Heart left ventricle (tissue), 16 donors: Measurements from ENCODE around the gene CCNL2. TPM values are rescaled to one million over a fixed set of nuclear protein-coding genes. Genes with fewer than 3 reads are reported as not detected.
A peak's percentile ranks its signal among the peaks of the same experiment; 100 is the strongest.

Source experiments
- ATAC-seq, 4 donors: fragments of 200-7000 bp; cut with Tn5 transposase; one replicate each; pipeline ENCODE4 v1.9.1; 2020 to 2022; ENCODE audit warnings: moderate library complexity in 4 of 4, mild to moderate bottlenecking in 3 of 4, moderate number of reproducible peaks in 1 of 4
- DNase-seq, 5 donors: peaks; one replicate each; pipeline ENCODE4 v3.0.0-alpha.2; 2020
- H3K27ac ChIP-seq, 12 donors: fragments of 200-600 bp; sonication (generic) in 4 of 12; one replicate each; pipeline versions ENCODE4 v1.5.0 to v1.8.0; 2016 to 2022; ENCODE audit warnings: mild to moderate bottlenecking in 2 of 12
- H3K27me3 ChIP-seq, 9 donors: fragments of 200-600 bp; sonication (generic) in 2 of 9; one replicate each; pipeline versions ENCODE4 v1.5.1 to v1.8.0; 2016 to 2022; ENCODE audit warnings: mild to moderate bottlenecking in 3 of 9
- H3K36me3 ChIP-seq, 9 donors: fragments of 200-600 bp; sonication (generic) in 2 of 9; one replicate each; pipeline versions ENCODE4 v1.5.0 to v1.8.0; 2018 to 2022; ENCODE audit warnings: mild to moderate bottlenecking in 2 of 9
- H3K4me1 ChIP-seq, 12 donors: fragments of 200-600 bp; sonication (generic) in 4 of 12; one replicate each; pipeline versions ENCODE4 v1.5.0 to v1.8.0; 2016 to 2022; ENCODE audit warnings: mild to moderate bottlenecking in 3 of 12
- H3K4me3 ChIP-seq, 12 donors: fragments of 200-600 bp; sonication (generic) in 4 of 12; one replicate each; pipeline versions ENCODE4 v1.5.0 to v1.8.0; 2017 to 2022; ENCODE audit warnings: mild to moderate bottlenecking in 9 of 12, moderate library complexity in 4 of 12
- H3K9me3 ChIP-seq, 12 donors: fragments of 200-600 bp; sonication (generic) in 4 of 12; one replicate each; pipeline versions ENCODE4 v1.5.0 to v1.8.0; 2016 to 2022; ENCODE audit warnings: mild to moderate bottlenecking in 1 of 12
- CTCF ChIP-seq, 12 donors: fragments of 200-600 bp; sonication (generic) in 4 of 12; IDR thresholded peaks; one replicate each; pipeline versions ENCODE4 v1.5.0 to v1.8.0; 2018 to 2022; ENCODE audit warnings: antibody characterized with exemption in 12 of 12, mild to moderate bottlenecking in 5 of 12
- POLR2A ChIP-seq, 2 donors: fragments of 450-650 bp; IDR thresholded peaks; one replicate each; pipeline ENCODE4 v1.6.1; 2017; ENCODE audit warnings: antibody characterized with exemption in 2 of 2, mild to moderate bottlenecking in 2 of 2, moderate library complexity in 2 of 2
- WGBS, 4 donors: extraction: QIAGEN DNeasy Blood & Tissue Kit in 2 of 4; methylation state at CpG; one replicate each; pipeline versions ENCODE4 v1.1.5 to v1.1.7; 2013 to 2018; 5-methylcytosine and 5-hydroxymethylcytosine counted together
- intact Hi-C, 10 donors: fragments of 100-400 bp; cut with DNase I; formaldehyde crosslinking; loops; one replicate each; pipeline versions ENCODE4 v1.11.1 to v1.14.2; 2022
- polyA plus RNA-seq, 2 donors: library from polyadenylated mRNA; stranded (reverse); fragments of 200-250 nt; gene quantifications; one replicate each; pipeline ENCODE4 v1.2.3, GENCODE V29; 2013
- total RNA-seq, 9 donors: library from RNA; depleted of rRNA in 2 of 9; stranded (reverse); fragments of >200 nt in 2 of 9; fragmentation: NEBNext Ultra II Directional in 3 of 9; extraction: Animal tissue kit (Norgen Biotek cat#: 25700) in 3 of 9; gene quantifications; one replicate each; pipeline versions ENCODE4 v1.1.0 to v1.2.4, GENCODE V29; 2016 to 2023
- donor health status: ischemic (EF 13 %, LVEDD 7.1; RV severe dilation, severe dysfunction).
- donor health status: healthy with polysubstance abuse.
- donor health status: DM: no; HTN: yes; CAD: no.
- donor health status: DM: no; HTN: no; CAD: no.
- donor health status: ischemic (EF 25% LVEDD 6.9; RV normal size, moderate dysfunction).
- donor health status: ischemic (EF 25% LVEDD 5.7; RV mildly dilated, moderate dysfunction).
- donor health status: healthy.
- donor health status: DM: yes; HTN: yes; CAD: no.
- donor health status: ischemic (EF 35%, LVEDD 5.7; RV mildly dilated, moderate dysfunction).
- donor health status: nonischemic (EF 11% LVEDD 7.7; RV severe dilation, severe dysfunction).
- donor health status: DM: yes; HTN: yes; CAD: no.
- donor health status: PGD.
- donor health status: ischemic (EF 29% LVEDD 5.4; RV normal size, mild dysfunction).
- donor health status: nonischemic (EF 23%, LVEDD 6.1; RV moderate dilation, normal function).

The CCNL2 gene
- total and polyA plus RNA-seq, 11 donors = 35.4 to 87.8 (median 50.7) TPM

- peaks cover 0 to 12% (median 8%) of the 10 kb centered on the region in 9 donors for H3K36me3 ChIP-seq
- ATAC-seq (peak in 2 of 4 donors; percentile 6 to 27), DNase-seq (no peak)
- H3K4me1 ChIP-seq = peaks cover 3 to 59% (median 35%) of the 10 kb centered on the region in 12 donors
- WGBS, 4 donors = 53 to 65% (median 61%) methylated on average over 3 to 12 of the region's 12 CpGs
- peak overlapping the region in 6 of 12 donors; percentile 4 to 86 (median 33) for H3K27ac ChIP-seq
- intact Hi-C loops = no loop called here
- peak overlapping the region in 3 of 12 donors; percentile 3 to 10 (median 7) for H3K4me3 ChIP-seq
- no peaks in the 10 kb centered on the region for H3K9me3 ChIP-seq
- TF ChIP-seq CTCF (IDR thresholded peaks at IDR 0.05) = no peak
- TF ChIP-seq POLR2A (IDR thresholded peaks at IDR 0.05) = no peak
- no peaks in the 10 kb centered on the region for H3K27me3 ChIP-seq
These were observed 53.2 kb downstream of the CCNL2 start for GRCh38 chr1:1345860-1346500.

DNA sequence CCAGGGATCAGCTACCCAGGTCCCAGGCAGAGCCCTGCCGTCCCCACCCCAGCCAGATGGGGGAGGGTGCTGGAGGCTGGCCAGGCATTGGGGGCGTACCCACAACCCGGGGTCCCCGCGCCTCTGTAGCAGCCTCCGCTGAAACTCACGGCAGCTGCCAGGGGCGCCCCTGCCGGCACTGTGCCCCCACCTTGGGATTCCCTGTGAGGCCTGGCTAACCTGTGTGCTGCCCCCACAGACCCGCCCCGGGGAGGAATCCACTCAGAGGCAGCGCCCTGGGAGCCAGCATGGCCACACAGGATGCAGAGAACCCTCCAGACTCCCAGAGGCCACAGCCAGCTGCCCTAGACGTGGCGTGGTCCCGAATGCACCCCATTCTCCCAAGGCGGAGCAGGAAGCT is 53.8 kb downstream of the CCNL2 start:
- ATAC-seq = no peak
- TF ChIP-seq CTCF (IDR thresholded peaks at IDR 0.05) (no peak), POLR2A (IDR thresholded peaks at IDR 0.05) (no peak)
- peaks cover 0 to 14% (median 9%) of the 10 kb centered on the region in 9 donors for H3K36me3 ChIP-seq
- H3K4me3 ChIP-seq = no peak overlapping the region
- H3K27me3 ChIP-seq = no peaks in the 10 kb centered on the region
- intact Hi-C loops = no loop called here
- peak overlapping the region in 4 of 12 donors; percentile 4 to 86 (median 32) for H3K27ac ChIP-seq
- 70 to 87% (median 81%) methylated on average over 7 to 16 of the region's 16 CpGs for WGBS, 4 donors
- H3K4me1 ChIP-seq = peaks cover 3 to 59% (median 35%) of the 10 kb centered on the region in 12 donors
- no peak for DNase-seq
- H3K9me3 ChIP-seq = no peaks in the 10 kb centered on the region

- intact Hi-C loops = no loop called here
- Histone ChIP-seq H3K4me1 (peaks cover 3 to 59% (median 35%) of the 10 kb centered on the region in 12 donors), H3K27me3 (no peaks in the 10 kb centered on the region)
These were observed 54.3 kb downstream of the CCNL2 start for GRCh38 chr1:1344655-1345361.

More at GRCh38 chr1:1344655-1345361, 54.3 kb downstream of the CCNL2 start:
- peaks cover 0 to 19% (median 14%) of the 10 kb centered on the region in 9 donors for H3K36me3 ChIP-seq
- DNase-seq = no peak
- WGBS, 4 donors = 77 to 90% (median 81%) methylated on average over 5 to 15 of the region's 15 CpGs
- H3K9me3 ChIP-seq = no peaks in the 10 kb centered on the region
- no peak overlapping the region for H3K27ac ChIP-seq
- peak in 4 of 12 donors; percentile 7 to 40 (median 28) for TF ChIP-seq CTCF (IDR thresholded peaks at IDR 0.05)
- no peak for TF ChIP-seq POLR2A (IDR thresholded peaks at IDR 0.05)
- no peak overlapping the region for H3K4me3 ChIP-seq
- ATAC-seq = no peak
